GM23338 (cell line): ENCODE results near the gene PNLIPRP2. TPM values are rescaled to one million over a fixed set of nuclear protein-coding genes. Genes with fewer than 3 reads are reported as not detected.

Experiments used
- ATAC-seq: fragments of 200-7000 bp; cut with Tn5 transposase; 3 replicates; pipeline ENCODE4 v1.9.1; 2020
- DNase-seq: peaks from one replicate; pipeline ENCODE4 v3.0.0-alpha.2; 2015; ENCODE audit warnings: low spot score
- H2AFZ ChIP-seq: fragments of 200-600 bp; sonication (generic); 2 replicates; pipeline ENCODE4 v1.8.0; 2016; ENCODE audit warnings: antibody characterized with exemption, mild to moderate bottlenecking, moderate library complexity
- H3F3A ChIP-seq: fragments of 200-600 bp; sonication (generic); replicated peaks from 2 replicates; pipeline ENCODE4 v1.8.0; 2017; ENCODE audit warnings: antibody characterized with exemption, mixed run types, low read depth
- H3K27ac ChIP-seq: fragments of 200-600 bp; sonication (generic); 2 replicates; pipeline ENCODE4 v1.6.1; 2016; ENCODE audit warnings: low read depth
- H3K27me3 ChIP-seq: fragments of 200-600 bp; sonication (generic); 2 replicates; pipeline ENCODE4 v1.8.0; 2016; ENCODE audit warnings: mild to moderate bottlenecking, mixed run types, moderate library complexity; ENCODE audit not compliant: insufficient read depth
- H3K36me3 ChIP-seq: fragments of 200-600 bp; sonication (generic); 2 replicates; pipeline ENCODE4 v1.8.0; 2016; ENCODE audit warnings: mild to moderate bottlenecking; ENCODE audit not compliant: insufficient read depth
- H3K4me1 ChIP-seq: fragments of 200-600 bp; sonication (generic); 2 replicates; pipeline ENCODE4 v1.8.0; 2016; ENCODE audit warnings: mild to moderate bottlenecking, moderate library complexity; ENCODE audit not compliant: insufficient read depth
- H3K4me2 ChIP-seq: fragments of 200-600 bp; sonication (generic); 2 replicates; pipeline ENCODE4 v1.7.1; 2017; ENCODE audit warnings: mixed run types
- H3K4me3 ChIP-seq: fragments of 200-600 bp; sonication (generic); 2 replicates; pipeline ENCODE4 v1.6.1; 2016; ENCODE audit warnings: mixed run types
- H3K79me2 ChIP-seq: fragments of 200-600 bp; sonication (generic); replicated peaks from 2 replicates; pipeline ENCODE4 v1.8.0; 2017; ENCODE audit warnings: mild to moderate bottlenecking; ENCODE audit not compliant: insufficient read depth
- H3K9me2 ChIP-seq: fragments of 200-600 bp; sonication (generic); 2 replicates; pipeline ENCODE4 v1.8.0; 2017; ENCODE audit not compliant: insufficient read depth
- H4K20me1 ChIP-seq: fragments of 200-600 bp; sonication (generic); replicated peaks from 2 replicates; pipeline ENCODE4 v1.8.0; 2017; ENCODE audit warnings: mild to moderate bottlenecking; ENCODE audit not compliant: insufficient read depth
- H3K27ac Mint-ChIP-seq: 2 replicates; pipeline ENCODE4 v1.8.0; 2020; ENCODE audit warnings: inconsistent platforms, mild to moderate bottlenecking, moderate library complexity, mixed read lengths
- H3K27me3 Mint-ChIP-seq: 3 replicates; pipeline ENCODE4 v1.8.0; 2022; ENCODE audit warnings: low read depth, mild to moderate bottlenecking, moderate library complexity, mixed read lengths, inconsistent platforms; ENCODE audit not compliant: insufficient read depth, poor library complexity
- H3K36me3 Mint-ChIP-seq: 3 replicates; pipeline ENCODE4 v1.8.0; 2021; ENCODE audit warnings: low read depth, mild to moderate bottlenecking, inconsistent platforms, moderate library complexity, mixed read lengths
- H3K4me1 Mint-ChIP-seq: 3 replicates; pipeline ENCODE4 v1.8.0; 2020; ENCODE audit warnings: mild to moderate bottlenecking, inconsistent platforms, mixed read lengths
- H3K4me3 Mint-ChIP-seq: 3 replicates; pipeline ENCODE4 v1.8.0; 2021; ENCODE audit warnings: moderate library complexity, mild to moderate bottlenecking, inconsistent platforms, mixed read lengths
- H3K9me3 Mint-ChIP-seq: 3 replicates; pipeline ENCODE4 v1.8.0; 2020; ENCODE audit warnings: moderate library complexity, mild to moderate bottlenecking, inconsistent platforms, mixed read lengths
- CREB1 ChIP-seq: fragments of 250-450 bp; sonication (Bioruptor Pico); IDR thresholded peaks from 2 replicates; pipeline ENCODE4 v1.5.0; 2020; ENCODE audit warnings: low read depth, mild to moderate bottlenecking, moderate library complexity
- CTCF ChIP-seq, 2 experiments: fragments of 200-600 bp in 1 of 2; sonication (generic) in 1 of 2; conservative IDR thresholded peaks; 2 replicates each; pipeline versions ENCODE4 v1.5.1 to v1.6.1; 2016 to 2017; ENCODE audit warnings: antibody characterized with exemption in 2 of 2, low read depth in 2 of 2, mild to moderate bottlenecking in 2 of 2, moderate library complexity in 1 of 2
- EZH2 ChIP-seq: fragments of 200-600 bp; sonication (generic); IDR thresholded peaks from one replicate; pipeline ENCODE4 v1.8.0; 2017; ENCODE audit warnings: antibody characterized with exemption, mild to moderate bottlenecking, low read depth; ENCODE audit not compliant: unreplicated experiment
- EZH2phosphoT487 ChIP-seq: fragments of 200-600 bp; sonication (generic); IDR thresholded peaks from one replicate; pipeline ENCODE4 v1.8.1; 2018; ENCODE audit warnings: antibody characterized with exemption; ENCODE audit not compliant: unreplicated experiment
- NANOG ChIP-seq: IDR thresholded peaks from 2 replicates; pipeline ENCODE4 v1.6.1; 2016; ENCODE audit warnings: antibody characterized with exemption, borderline replicate concordance
- POLR2AphosphoS5 ChIP-seq: IDR thresholded peaks from 2 replicates; pipeline ENCODE4 v1.6.1; 2016; ENCODE audit warnings: antibody characterized with exemption, low read depth
- STAT1 ChIP-seq: IDR thresholded peaks from one replicate; pipeline ENCODE4 v1.6.1; 2016; ENCODE audit warnings: antibody characterized with exemption; ENCODE audit not compliant: unreplicated experiment
- ZNF114 ChIP-seq: fragments of 250-450 bp; sonication (Bioruptor Pico); IDR thresholded peaks from 2 replicates; pipeline ENCODE4 v1.5.0; 2020; ENCODE audit warnings: mild to moderate bottlenecking, moderate library complexity
- polyA plus RNA-seq: library from polyadenylated mRNA; unstranded; fragments of >200 nt; fragmentation: Nextera tagmentation; extraction: Ambion mirVana; gene quantifications from 2 replicates; pipeline ENCODE4 v1.2.1, GENCODE V29; 2016
- total RNA-seq: library from RNA; depleted of rRNA; stranded (reverse); fragments of >200 nt; shearing (Covaris generic); gene quantifications from 2 replicates; pipeline ENCODE4 v1.2.3, GENCODE V29; 2014
- TF ChIP-seq, protein P1 (sequence below): fragments of 250-450 bp; sonication (Bioruptor Pico); IDR thresholded peaks from 2 replicates; pipeline ENCODE4 v1.5.0; 2020; ENCODE audit warnings: mild to moderate bottlenecking, moderate library complexity
- TF ChIP-seq, protein P2 (sequence below): IDR thresholded peaks from 2 replicates; pipeline ENCODE4 v1.6.1; 2016; ENCODE audit warnings: antibody characterized with exemption

Gene PNLIPRP2
- total and polyA plus RNA-seq, 2 experiments from 2014 or later, result 0.24 TPM; not detected in 1

DNA sequence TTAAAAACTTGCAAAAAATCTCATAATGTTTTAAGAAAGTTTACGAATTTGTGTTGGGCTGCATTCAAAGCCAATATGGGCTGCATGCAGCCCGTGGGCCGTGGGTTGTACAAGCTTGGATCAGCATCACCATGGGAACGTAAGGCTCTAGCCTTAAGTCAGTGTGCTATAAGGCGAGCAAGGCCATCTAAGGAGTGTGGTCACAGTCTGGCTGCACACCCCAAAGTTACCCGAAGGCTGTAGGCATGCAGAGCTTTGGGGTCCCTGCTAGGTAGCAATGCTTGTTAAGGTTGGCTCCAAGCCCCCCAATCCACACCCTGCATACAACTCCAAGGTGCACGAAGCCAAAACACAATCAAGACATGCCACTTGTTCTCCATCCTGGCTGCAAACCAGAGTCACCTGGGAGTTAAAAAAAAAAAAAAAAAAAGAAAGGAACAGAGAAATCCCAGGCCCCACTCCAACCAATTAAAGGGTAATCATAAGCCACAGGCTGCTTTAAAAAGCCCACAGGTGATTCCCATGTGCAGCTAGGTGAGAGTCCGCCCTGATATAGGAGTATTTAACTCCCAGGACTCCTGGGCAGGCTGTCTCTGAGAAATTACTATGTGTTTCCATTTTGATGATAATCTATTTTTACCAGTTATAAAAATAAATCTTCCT is 8.5 kb upstream of the PNLIPRP2 start (continued):
- TF ChIP-seq, protein P1, sequence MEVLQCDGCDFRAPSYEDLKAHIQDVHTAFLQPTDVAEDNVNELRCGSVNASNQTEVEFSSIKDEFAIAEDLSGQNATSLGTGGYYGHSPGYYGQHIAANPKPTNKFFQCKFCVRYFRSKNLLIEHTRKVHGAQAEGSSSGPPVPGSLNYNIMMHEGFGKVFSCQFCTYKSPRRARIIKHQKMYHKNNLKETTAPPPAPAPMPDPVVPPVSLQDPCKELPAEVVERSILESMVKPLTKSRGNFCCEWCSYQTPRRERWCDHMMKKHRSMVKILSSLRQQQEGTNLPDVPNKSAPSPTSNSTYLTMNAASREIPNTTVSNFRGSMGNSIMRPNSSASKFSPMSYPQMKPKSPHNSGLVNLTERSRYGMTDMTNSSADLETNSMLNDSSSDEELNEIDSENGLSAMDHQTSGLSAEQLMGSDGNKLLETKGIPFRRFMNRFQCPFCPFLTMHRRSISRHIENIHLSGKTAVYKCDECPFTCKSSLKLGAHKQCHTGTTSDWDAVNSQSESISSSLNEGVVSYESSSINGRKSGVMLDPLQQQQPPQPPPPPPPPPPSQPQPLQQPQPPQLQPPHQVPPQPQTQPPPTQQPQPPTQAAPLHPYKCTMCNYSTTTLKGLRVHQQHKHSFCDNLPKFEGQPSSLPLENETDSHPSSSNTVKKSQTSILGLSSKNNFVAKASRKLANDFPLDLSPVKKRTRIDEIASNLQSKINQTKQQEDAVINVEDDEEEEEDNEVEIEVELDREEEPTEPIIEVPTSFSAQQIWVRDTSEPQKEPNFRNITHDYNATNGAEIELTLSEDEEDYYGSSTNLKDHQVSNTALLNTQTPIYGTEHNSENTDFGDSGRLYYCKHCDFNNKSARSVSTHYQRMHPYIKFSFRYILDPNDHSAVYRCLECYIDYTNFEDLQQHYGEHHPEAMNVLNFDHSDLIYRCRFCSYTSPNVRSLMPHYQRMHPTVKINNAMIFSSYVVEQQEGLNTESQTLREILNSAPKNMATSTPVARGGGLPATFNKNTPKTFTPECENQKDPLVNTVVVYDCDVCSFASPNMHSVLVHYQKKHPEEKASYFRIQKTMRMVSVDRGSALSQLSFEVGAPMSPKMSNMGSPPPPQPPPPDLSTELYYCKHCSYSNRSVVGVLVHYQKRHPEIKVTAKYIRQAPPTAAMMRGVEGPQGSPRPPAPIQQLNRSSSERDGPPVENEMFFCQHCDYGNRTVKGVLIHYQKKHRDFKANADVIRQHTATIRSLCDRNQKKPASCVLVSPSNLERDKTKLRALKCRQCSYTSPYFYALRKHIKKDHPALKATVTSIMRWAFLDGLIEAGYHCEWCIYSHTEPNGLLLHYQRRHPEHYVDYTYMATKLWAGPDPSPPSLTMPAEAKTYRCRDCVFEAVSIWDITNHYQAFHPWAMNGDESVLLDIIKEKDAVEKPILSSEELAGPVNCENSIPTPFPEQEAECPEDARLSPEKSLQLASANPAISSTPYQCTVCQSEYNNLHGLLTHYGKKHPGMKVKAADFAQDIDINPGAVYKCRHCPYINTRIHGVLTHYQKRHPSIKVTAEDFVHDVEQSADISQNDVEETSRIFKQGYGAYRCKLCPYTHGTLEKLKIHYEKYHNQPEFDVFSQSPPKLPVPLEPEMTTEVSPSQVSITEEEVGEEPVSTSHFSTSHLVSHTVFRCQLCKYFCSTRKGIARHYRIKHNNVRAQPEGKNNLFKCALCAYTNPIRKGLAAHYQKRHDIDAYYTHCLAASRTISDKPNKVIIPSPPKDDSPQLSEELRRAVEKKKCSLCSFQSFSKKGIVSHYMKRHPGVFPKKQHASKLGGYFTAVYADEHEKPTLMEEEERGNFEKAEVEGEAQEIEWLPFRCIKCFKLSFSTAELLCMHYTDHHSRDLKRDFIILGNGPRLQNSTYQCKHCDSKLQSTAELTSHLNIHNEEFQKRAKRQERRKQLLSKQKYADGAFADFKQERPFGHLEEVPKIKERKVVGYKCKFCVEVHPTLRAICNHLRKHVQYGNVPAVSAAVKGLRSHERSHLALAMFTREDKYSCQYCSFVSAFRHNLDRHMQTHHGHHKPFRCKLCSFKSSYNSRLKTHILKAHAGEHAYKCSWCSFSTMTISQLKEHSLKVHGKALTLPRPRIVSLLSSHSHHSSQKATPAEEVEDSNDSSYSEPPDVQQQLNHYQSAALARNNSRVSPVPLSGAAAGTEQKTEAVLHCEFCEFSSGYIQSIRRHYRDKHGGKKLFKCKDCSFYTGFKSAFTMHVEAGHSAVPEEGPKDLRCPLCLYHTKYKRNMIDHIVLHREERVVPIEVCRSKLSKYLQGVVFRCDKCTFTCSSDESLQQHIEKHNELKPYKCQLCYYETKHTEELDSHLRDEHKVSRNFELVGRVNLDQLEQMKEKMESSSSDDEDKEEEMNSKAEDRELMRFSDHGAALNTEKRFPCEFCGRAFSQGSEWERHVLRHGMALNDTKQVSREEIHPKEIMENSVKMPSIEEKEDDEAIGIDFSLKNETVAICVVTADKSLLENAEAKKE (CRISPR knock-in tag), result no peak
- TF ChIP-seq STAT1 (no peak), CTCF (conservative IDR thresholded peaks at IDR 0.05; ENCODE audit: low read depth in 2 of 2) (no peak)

DNA sequence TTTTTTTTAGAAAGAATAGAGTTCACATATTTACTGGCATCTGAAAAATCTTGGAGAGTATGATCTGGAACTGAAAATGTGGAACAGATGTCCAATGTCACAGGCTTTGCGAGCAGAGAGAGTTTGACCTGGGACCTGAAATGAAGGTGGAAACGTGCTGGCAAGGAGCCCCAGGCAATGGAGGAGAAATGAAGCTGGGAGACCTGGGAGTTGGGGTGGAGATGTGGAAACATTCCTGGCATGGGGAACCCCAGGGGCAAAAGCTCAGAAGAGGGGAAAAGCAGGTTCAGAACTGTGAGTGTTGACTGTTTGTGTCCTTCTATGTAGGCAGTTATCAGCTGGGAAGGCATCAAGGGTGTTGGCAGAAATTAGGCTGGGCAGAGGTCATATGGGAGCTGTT is 7.3 kb upstream of the PNLIPRP2 start:
- Histone ChIP-seq H4K20me1 (no peaks in the 10 kb centered on the region), H3K4me2 (no peak overlapping the region), H3K27ac (no peak overlapping the region), H3K79me2 (no peaks in the 10 kb centered on the region), H3K27me3 (peaks cover 9% of the 10 kb centered on the region; the same call in 1 of the 2 replicates), H3F3A (no peaks in the 10 kb centered on the region), H3K4me1 (no peaks in the 10 kb centered on the region), H3K36me3 (0 out of 2 replicates have a peak, but pooled peaks cover 3% of the 10 kb centered on the region), H2AFZ (no peak overlapping the region), H3K9me2 (peaks cover 6% of the 10 kb centered on the region; the same call in 1 of the 2 replicates), H3K4me3 (no peak overlapping the region)
- DNase-seq (no peak), ATAC-seq (no peak)
- no peak overlapping the region for H3K27ac Mint-ChIP-seq
- H3K36me3 Mint-ChIP-seq, result peaks cover 3% of the 10 kb centered on the region; the same call in 2 of the 3 replicates
- H3K27me3 Mint-ChIP-seq, result peaks cover 13% of the 10 kb centered on the region
- H3K9me3 Mint-ChIP-seq, result peaks cover 17% of the 10 kb centered on the region
- no peak overlapping the region for H3K4me3 Mint-ChIP-seq
- H3K4me1 Mint-ChIP-seq, result peaks cover 9% of the 10 kb centered on the region; the same call in 2 of the 3 replicates
- TF ChIP-seq POLR2AphosphoS5, result no peak
- TF ChIP-seq ZNF114 (CRISPR knock-in tag), result no peak
- TF ChIP-seq, protein P2, sequence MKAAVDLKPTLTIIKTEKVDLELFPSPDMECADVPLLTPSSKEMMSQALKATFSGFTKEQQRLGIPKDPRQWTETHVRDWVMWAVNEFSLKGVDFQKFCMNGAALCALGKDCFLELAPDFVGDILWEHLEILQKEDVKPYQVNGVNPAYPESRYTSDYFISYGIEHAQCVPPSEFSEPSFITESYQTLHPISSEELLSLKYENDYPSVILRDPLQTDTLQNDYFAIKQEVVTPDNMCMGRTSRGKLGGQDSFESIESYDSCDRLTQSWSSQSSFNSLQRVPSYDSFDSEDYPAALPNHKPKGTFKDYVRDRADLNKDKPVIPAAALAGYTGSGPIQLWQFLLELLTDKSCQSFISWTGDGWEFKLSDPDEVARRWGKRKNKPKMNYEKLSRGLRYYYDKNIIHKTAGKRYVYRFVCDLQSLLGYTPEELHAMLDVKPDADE, result no peak
- no peak for TF ChIP-seq STAT1
- no peak for TF ChIP-seq EZH2
- TF ChIP-seq NANOG, result no peak
- TF ChIP-seq CREB1 (CRISPR knock-in tag), result no peak
- no peak for TF ChIP-seq CTCF (conservative IDR thresholded peaks at IDR 0.05; ENCODE audit: low read depth in 2 of 2)
- no peak for TF ChIP-seq EZH2phosphoT487
